Measurements from ENCODE around the gene KCNJ6.
"Not testable (repeated sequence)": the region's sequence is repeated elsewhere in the genome, so short reads cannot be mapped to it uniquely, and the experiment has no call there.

The KCNJ6 gene

GRCh38 chr21:37645848-37646247 is 270.4 kb downstream of the KCNJ6 start:
- no peak for DNase-seq (ENCODE audit: low read depth in 2 of 2)

DNA sequence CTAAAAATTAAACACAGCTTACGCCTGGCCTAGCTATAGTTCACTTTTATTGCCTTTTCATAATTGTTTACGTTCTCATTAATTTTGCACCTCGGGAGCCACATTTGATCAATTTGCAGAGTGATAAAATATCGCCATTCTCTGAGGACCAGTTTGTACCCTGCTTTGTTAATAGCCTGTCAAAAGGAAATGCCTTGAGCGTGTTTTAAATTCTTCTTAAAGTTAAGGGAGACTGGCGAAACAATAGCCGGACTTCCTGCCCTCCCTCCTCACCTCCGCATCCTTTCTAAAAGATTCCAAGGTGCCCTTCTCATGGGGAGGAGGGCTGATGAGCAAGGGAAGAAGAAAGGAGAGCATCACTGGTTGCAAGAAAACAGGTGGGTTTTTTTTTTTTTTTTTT is 271.6 kb downstream of the KCNJ6 start:
- DNase-seq (ENCODE audit: low read depth in 2 of 2), result no peak

DNA sequence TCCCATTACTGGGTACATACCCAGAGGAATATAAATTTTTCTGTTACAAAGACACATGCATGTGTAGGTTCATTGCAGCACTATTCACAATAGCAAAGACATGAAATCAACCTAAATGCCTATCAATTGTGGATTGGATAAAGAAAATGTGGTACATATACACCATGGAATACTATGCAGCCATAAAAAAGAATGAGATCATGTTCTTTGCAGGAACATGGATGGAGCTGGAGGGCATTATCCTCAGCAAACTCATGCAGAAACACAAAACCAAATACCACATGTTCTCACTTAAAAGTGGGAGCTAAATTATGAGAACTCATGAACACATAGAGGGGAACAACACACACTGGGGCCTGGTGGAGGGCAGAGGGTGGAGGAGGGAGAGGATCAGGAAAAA is 272.4 kb downstream of the KCNJ6 start:
- DNase-seq (ENCODE audit: low read depth in 2 of 2), result not testable (repeated sequence)

DNA sequence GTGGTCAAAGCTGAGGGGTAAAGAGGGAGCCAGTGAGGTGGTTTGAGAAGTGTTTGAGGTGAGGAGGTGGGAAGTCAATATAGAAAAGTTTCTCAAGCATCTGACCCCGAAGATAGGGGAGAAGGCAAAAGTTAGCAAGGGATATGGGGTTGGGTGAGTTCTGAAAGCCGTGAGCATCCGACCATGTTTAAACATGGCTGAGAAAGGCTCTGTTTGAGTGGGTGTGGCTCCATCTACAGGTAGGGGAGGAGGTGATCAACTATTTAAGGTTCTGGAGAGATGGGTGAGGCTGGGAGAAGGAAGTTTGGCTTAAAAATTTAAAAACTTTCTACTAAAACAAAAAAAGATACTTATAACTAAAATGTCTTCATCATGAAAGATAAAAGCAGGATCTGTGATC is 273.8 kb downstream of the KCNJ6 start:
- DNase-seq (ENCODE audit: low read depth in 2 of 2), result no peak

DNA sequence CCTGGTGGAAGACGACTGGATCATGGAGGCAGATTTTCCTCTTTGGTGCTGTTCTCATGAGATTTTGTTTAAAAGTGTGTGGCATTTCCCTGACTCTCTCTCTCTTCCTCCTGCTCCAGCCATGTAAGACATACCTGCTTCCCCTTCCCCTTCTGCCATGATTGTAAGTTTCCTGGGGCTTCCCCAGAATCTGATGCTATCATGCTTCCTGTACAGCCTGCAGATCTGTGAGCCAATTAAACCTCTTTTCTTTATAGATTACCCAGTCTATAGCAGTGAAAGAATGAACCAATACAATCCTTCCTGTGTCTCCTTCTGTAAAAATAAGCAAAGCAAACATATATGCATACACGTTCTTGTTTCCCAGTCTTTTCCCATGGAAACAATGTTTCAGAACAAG is 276.5 kb downstream of the KCNJ6 start:
- DNase-seq (ENCODE audit: low read depth in 2 of 2), result no peak

GRCh38 chr21:37636152-37636860 is 280.0 kb downstream of the KCNJ6 start:
- DNase-seq (ENCODE audit: low read depth in 2 of 2), result peak; percentile 54 to 62

GRCh38 chr21:37631319-37632117 is 284.7 kb downstream of the KCNJ6 start:
- DNase-seq (ENCODE audit: low read depth in 2 of 2), result no peak

GRCh38 chr21:37630872-37631271 is 285.4 kb downstream of the KCNJ6 start:
- DNase-seq (ENCODE audit: low read depth in 2 of 2), result no peak

DNA sequence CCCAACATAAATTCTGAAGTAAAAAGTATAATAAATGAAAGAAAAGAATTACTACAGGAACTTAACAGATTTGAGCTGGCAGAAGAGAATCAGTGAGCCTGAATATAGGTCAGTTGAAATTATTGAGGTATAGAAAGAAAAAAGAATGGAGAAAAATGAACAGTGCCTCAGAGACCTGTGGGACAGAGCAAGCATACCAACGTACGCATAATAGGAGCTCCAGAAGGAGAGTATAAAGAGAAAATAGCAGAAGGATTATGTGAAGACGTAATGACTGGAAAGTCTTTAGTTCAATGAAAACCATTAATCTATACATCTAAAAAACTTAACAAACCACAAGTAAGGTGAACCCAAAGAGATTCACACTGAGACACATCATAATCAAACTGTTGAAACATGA is 287.9 kb downstream of the KCNJ6 start:
- no peak for DNase-seq (ENCODE audit: low read depth in 2 of 2)

- no peak for DNase-seq (ENCODE audit: low read depth in 2 of 2)
These were observed 288.7 kb downstream of the KCNJ6 start for GRCh38 chr21:37627561-37627960.

DNA sequence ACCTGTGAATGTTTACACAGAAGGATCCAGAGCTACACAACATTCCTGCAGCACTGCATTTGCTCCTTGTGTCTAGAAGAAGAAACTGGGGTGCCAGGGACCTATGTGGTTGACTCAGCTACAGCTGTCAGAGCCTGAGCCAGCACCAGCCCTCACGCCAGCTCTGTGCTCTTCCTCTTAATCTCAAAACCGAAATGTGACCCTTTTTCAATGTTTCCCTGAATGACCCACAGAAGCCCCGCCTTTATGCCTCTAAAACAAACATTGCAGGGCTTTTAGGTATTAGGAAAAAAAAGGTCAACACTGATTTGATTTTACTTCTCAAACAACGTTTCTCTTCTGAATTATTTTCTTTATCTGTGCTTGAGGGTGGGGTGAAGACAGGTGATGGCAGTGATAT is 289.2 kb downstream of the KCNJ6 start:
- DNase-seq (ENCODE audit: low read depth in 2 of 2), result no peak

- DNase-seq (ENCODE audit: low read depth in 2 of 2), result no peak
These were observed 289.9 kb downstream of the KCNJ6 start for GRCh38 chr21:37626320-37626719.

DNA sequence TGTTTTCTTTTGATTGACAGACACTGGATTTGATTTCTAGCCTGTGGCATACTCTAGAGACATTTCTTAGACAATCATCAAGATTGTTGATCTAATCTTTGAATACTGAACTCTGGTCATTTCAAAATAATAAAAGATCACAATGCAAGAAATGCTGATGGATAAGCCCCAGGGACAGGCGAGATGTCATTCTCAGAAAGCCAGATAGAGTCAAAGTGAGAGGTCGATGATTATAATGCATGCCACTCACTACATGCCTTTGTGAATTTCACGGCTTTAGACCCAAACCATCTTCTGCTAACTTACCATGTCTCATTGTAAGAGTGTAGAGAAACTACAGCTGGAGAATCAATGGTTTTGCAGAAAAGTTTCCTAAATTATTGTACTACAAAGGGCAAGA is 292.6 kb downstream of the KCNJ6 start:
- no peak for DNase-seq (ENCODE audit: low read depth in 2 of 2)

DNA sequence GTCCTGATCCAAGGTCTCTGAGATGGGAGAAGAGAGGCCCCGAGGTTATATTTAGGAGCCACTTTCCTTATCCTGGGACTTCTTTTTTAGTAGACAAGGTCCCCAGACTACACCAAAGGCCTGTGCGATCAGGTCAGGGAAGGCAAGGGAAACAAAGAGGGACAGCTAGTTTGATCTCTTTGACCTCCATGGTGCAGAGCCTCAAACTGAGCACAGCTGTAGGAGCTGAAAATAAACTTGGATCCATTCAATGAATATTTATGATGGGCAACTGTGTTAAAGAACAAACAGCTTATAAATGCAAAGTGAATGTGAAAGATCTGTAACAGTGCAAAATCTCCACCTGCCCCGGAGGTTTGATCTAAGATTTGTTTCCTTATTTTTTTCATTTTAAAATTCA is 293.1 kb downstream of the KCNJ6 start:
- DNase-seq (ENCODE audit: low read depth in 2 of 2), result no peak

DNA sequence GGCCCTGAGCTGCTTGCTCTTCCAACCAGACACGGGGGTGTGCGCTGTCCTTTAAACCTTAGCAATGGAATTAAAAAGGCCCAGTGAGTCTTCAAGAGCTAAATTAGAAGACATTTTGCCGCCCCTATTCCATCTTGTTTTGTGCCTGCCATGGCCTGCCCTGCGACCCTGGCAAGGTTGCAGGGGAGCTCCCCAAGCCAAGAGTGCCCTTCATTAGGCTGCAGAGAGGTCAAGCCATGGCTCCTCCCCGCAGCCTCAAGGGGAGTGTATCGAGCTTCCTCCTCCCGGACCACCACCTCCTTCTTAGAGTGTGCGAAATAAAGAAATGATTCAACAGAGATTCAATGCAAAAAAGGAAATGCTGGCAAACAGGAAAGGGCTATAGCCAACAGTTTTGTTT is 293.5 kb downstream of the KCNJ6 start:
- no peak for DNase-seq (ENCODE audit: low read depth in 2 of 2)

DNA sequence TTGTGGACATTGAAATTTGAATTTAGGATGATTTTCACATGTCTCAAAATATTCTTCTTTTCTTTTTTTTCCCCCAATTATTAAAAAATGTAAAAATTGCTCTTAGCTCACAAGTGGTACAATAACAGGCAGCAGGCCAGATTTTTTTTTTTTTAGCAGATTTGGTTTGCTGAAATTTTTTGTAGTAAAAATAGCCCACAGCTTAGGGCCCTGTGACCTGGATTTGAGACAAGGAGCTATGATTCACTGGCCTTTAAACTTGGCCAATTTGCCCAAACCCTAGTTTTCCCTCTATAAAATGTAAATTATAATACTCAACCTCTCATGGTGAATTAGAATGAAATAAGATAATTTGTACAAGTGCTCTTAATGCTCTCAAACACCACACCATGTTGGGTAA is 295.9 kb downstream of the KCNJ6 start:
- no peak for DNase-seq (ENCODE audit: low read depth in 2 of 2)

DNA sequence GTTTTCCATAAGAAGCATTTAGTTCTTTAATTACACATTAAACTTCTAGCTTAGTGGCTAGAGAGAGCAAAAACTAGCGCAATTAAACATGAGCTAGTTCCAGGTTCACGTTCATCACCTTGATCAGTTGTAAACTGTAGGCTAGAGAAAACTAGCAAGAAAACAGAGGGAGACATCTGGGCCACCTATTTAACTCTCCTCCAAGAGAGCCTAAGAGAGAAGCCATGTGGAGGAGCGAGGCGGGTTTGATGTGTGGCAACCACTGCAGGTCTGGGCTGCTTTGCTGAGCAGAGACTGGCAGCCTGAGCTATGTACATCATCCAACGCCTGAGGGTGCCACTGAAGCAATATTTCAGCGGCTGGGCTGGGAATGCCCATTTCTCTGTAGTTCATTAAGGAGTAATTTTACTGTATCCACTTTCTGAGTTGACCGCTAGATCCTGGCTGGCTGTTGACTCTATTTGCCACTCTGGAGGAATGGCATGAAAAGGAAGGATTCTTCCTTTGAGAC is 296.7 kb downstream of the KCNJ6 start:
- DNase-seq (ENCODE audit: low read depth in 2 of 2), result no peak

DNA sequence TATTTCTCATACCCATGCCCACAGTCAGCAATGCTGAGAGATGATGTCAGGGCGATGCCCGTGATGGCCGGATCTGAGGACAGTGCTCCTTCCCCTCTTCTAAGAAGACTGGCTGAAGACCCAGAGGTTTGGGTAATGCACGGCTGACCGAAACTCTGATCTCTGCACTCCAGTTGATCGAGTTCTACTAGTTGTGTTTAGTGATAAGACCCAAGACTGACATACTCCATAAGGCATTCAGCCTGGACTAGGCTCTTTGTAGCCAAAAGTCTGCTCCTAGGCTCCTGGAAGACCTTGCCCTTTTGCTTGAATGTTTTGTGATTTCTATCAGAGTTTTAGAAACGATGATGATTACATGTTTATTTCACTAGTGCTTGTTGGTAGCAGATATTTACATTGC is 298.2 kb downstream of the KCNJ6 start:
- DNase-seq (ENCODE audit: low read depth in 2 of 2), result no peak

DNA sequence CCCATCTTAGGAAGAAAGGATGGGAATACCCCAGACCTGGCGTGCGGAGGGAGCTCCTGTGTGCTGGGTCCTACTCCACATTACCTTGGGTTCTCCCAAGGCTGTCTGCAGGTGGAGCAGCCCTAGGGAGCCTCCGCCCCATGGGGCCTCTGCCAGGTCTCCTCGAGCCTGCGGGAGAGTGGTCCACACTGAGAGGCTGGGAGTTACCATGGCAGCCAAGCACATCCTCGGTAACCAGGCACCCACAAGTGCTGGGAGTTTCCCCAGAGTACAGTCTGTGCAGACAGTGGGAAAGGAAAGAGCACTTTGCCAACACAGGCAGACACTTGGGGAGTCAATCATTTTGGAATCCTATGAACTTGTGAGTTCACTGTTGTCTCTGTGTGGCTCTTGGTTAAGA is 300.3 kb downstream of the KCNJ6 start:
- DNase-seq (ENCODE audit: low read depth in 2 of 2), result no peak

- no peak for DNase-seq (ENCODE audit: low read depth in 2 of 2)
These were observed 301.8 kb downstream of the KCNJ6 start for GRCh38 chr21:37614351-37614875.

- DNase-seq (ENCODE audit: low read depth in 2 of 2), result no peak
These were observed 309.2 kb downstream of the KCNJ6 start for GRCh38 chr21:37607081-37607480.

DNA sequence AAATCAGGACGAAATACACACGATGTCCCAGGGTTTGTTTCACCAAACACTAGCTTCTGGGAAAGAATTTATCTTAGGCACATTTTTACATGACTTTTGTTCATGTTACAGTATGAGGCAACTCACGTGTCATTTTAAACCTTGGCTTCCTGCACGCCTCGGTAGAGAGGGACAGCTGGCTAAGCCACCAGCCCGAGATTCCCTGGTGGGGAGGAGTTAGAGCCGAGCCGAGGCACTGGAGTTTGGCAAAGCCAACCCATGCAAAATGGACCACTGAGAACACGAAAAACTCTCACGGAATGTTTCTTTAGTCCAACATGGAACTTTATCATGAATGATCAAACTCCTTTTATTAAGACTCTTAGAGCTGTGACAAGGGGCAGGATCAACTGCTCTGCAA is 309.7 kb downstream of the KCNJ6 start:
- DNase-seq (ENCODE audit: low read depth in 2 of 2), result no peak

- DNase-seq (ENCODE audit: low read depth in 2 of 2), result no peak
These were observed 311.3 kb downstream of the KCNJ6 start for GRCh38 chr21:37605006-37605405.
